Measurements from ENCODE around the gene PPEF1. TPM values are rescaled to one million over a fixed set of nuclear protein-coding genes. Genes with fewer than 3 reads are reported as not detected.

The PPEF1 gene
- total RNA-seq, 1 experiment from 2014 or later, result 0.52 TPM

DNA sequence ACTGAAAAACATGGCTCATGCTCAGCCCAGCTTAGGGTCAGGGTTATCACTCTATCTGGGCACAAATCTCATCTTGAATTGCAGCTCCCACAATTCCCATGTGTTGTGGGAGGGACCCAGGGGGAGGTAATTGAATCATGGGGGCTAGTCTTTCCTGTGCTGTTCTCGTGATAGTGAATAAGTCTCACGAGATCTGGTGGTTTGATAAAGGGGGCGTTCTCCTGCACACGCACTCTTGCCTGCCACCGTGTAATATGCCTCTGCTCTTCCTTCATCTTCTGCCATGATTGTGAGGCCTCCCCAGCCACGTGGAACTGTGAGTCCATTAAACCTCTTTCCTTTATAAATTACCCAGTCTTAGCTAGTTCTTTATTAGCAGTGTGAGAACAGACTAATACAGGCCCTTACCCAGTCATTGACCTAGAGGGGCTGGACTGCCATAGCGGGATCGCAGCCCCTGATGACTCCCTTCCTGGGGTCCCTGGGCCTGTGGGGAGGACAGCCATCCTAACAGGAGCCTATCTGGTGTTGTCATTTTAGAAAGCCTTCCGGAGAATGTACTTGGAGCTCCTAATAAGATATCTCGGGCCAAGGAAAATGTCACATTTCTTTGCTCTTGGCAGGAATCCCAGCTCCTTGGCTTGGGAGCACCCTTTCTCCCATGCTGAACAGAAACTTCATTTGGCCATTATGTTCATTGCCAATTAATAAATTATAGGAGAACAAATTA lies 163.9 kb downstream of the PPEF1 start:
- no peaks in the 10 kb centered on the region for H3K4me1 ChIP-seq (ENCODE audit: insufficient read depth, low read length)
- H3K36me3 Mint-ChIP-seq (ENCODE audit: insufficient read depth in 1 of 3, low read depth in 3 of 3), result peaks cover 0 to 5% (median 2%) of the 10 kb centered on the region in 3 experiments; a peak in 6 of 7 replicates
- WGBS (ENCODE audit: extremely low coverage, insufficient read length, low lambda C conversion rate), result no CpG with 5 or more reads among the region's 10 CpGs
- no peak overlapping the region for H3K9ac ChIP-seq (ENCODE audit: extremely low read depth, insufficient read length, low read length)
- H3K56ac ChIP-seq (ENCODE audit: insufficient read length, low read depth, low read length), result no peak overlapping the region
- H2AK5ac ChIP-seq (ENCODE audit: insufficient read length, low read length), result no peak overlapping the region
- H3T11ph ChIP-seq (ENCODE audit: low read length), result no peak overlapping the region
- H3K18ac ChIP-seq (ENCODE audit: insufficient read length, low read depth, low read length), result no peak overlapping the region
- no peaks in the 10 kb centered on the region for H3K23me2 ChIP-seq (ENCODE audit: insufficient read length, low read depth, low read length, poor library complexity, severe bottlenecking)
- no peak overlapping the region for H2BK15ac ChIP-seq (ENCODE audit: low read depth, low read length)
- no peaks in the 10 kb centered on the region for H3K27me3 ChIP-seq (ENCODE audit: insufficient read depth, low read length)
- TF ChIP-seq, protein P1, sequence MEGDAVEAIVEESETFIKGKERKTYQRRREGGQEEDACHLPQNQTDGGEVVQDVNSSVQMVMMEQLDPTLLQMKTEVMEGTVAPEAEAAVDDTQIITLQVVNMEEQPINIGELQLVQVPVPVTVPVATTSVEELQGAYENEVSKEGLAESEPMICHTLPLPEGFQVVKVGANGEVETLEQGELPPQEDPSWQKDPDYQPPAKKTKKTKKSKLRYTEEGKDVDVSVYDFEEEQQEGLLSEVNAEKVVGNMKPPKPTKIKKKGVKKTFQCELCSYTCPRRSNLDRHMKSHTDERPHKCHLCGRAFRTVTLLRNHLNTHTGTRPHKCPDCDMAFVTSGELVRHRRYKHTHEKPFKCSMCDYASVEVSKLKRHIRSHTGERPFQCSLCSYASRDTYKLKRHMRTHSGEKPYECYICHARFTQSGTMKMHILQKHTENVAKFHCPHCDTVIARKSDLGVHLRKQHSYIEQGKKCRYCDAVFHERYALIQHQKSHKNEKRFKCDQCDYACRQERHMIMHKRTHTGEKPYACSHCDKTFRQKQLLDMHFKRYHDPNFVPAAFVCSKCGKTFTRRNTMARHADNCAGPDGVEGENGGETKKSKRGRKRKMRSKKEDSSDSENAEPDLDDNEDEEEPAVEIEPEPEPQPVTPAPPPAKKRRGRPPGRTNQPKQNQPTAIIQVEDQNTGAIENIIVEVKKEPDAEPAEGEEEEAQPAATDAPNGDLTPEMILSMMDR (conservative IDR thresholded peaks at IDR 0.05), result no peak
- H3K14ac ChIP-seq (ENCODE audit: insufficient read depth, low read length), result no peak overlapping the region
- no peaks in the 10 kb centered on the region for H3K79me2 ChIP-seq (ENCODE audit: insufficient read depth, low read length)
- H3K27ac Mint-ChIP-seq, result no peak overlapping the region
- no peak overlapping the region for H4K5ac ChIP-seq (ENCODE audit: insufficient read length, low read depth, low read length)
- no peaks in the 10 kb centered on the region for H3K79me1 ChIP-seq (ENCODE audit: insufficient read depth, low read depth, low read length, poor library complexity, severe bottlenecking)
- H4K8ac ChIP-seq (replicated peaks; ENCODE audit: insufficient read length, low read depth, low read length), result no peak overlapping the region
- no peak overlapping the region for H2BK120ac ChIP-seq (ENCODE audit: low read depth, low read length, poor library complexity, severe bottlenecking)
- H3K27ac ChIP-seq (ENCODE audit: insufficient read length, low read depth, low read length), result no peak overlapping the region
- H3K4me3 Mint-ChIP-seq, result no peak overlapping the region
- H3K23ac ChIP-seq (ENCODE audit: insufficient read length, low read depth, low read length), result no peak overlapping the region
- H3K4me2 ChIP-seq (ENCODE audit: insufficient read depth, insufficient read length, low read length), result no peak overlapping the region
- no peak overlapping the region for H2BK5ac ChIP-seq (ENCODE audit: insufficient read length, low read length)
- no peak overlapping the region for H2BK12ac ChIP-seq (ENCODE audit: insufficient read length, low read depth, low read length)
- no peaks in the 10 kb centered on the region; the same call in 1 of the 2 replicates for H3K27me3 Mint-ChIP-seq (ENCODE audit: low read depth)
- no peak overlapping the region for H2AFZ ChIP-seq (ENCODE audit: low read length)
- H4K20me1 ChIP-seq (ENCODE audit: control insufficient read depth, insufficient read depth, insufficient read length), result no peaks in the 10 kb centered on the region
- H3K4ac ChIP-seq (ENCODE audit: low read depth, low read length), result no peak overlapping the region
- H4K91ac ChIP-seq (ENCODE audit: insufficient read length, low read depth, low read length), result no peak overlapping the region
- H2BK20ac ChIP-seq (ENCODE audit: low read depth, low read length, poor library complexity, severe bottlenecking), result no peak overlapping the region
- H3K9me3 ChIP-seq (ENCODE audit: control insufficient read depth, low read depth, low read length), result peaks cover 16% of the 10 kb centered on the region
- peaks cover 2 to 9% of the 10 kb centered on the region in 2 experiments; a peak in 3 of 4 replicates for H3K4me1 Mint-ChIP-seq
- peaks cover 75 to 76% of the 10 kb centered on the region in 2 experiments for H3K9me3 Mint-ChIP-seq
- DNase-seq, result no peak

All from H9 (cell line).